Endothelial cell of umbilical vein (primary cell): ENCODE data around the gene CABP2. TPM values are rescaled to one million over a fixed set of nuclear protein-coding genes. Genes with fewer than 3 reads are reported as not detected.

Experiments
- BruUV-seq: library from RNA; stranded (reverse); fragments of 400-500 nt; replicated peaks from 2 replicates; lab custom pipeline; 2021; lab: Mats Ljungman, UMichigan
- CTCF ChIA-PET: fragments of 300-600, 350-600 bp; sonication (Branson Sonifier 250); formaldehyde crosslinking; loops from one replicate; lab custom pipeline; 2021; ENCODE audit warnings: antibody characterized with exemption, inconsistent platforms; lab: Charles Lee
- POLR2A ChIA-PET: fragments of 300-600, 350-600 bp; sonication (Branson Sonifier 250); formaldehyde crosslinking; loops from one replicate; lab custom pipeline; 2021; ENCODE audit warnings: antibody characterized with exemption, inconsistent platforms; lab: Charles Lee
- DNase-seq: peaks from one replicate; pipeline ENCODE4 v3.0.0-alpha.2; 2011; ENCODE audit warnings: low read depth, low spot score
- FAIRE-seq: peaks from 2 replicates; lab custom pipeline; 2011; peaks lifted over from hg19 to GRCh38; lab: Jason Lieb, UNC
- H2AFZ ChIP-seq: 2 replicates; pipeline ENCODE4 v1.6.0; 2012; ENCODE audit warnings: low read depth, low read length, control low read depth, inconsistent platforms
- H3K27ac ChIP-seq: 2 replicates; pipeline ENCODE4 v1.5.1; 2011; ENCODE audit warnings: low read depth, mild to moderate bottlenecking, control low read depth, low read length, moderate library complexity; ENCODE audit not compliant: insufficient read depth
- H3K27me3 ChIP-seq, 2 experiments: 2 replicates each; pipeline versions ENCODE4 v1.6.0 to v1.6.1; 2011; ENCODE audit warnings: low read length in 2 of 2, mixed read lengths in 1 of 2; ENCODE audit not compliant: control insufficient read depth in 2 of 2, insufficient read depth in 2 of 2
- H3K36me3 ChIP-seq, 2 experiments: 2 replicates in 1 of 2; 3 replicates in 1 of 2; pipeline ENCODE4 v1.5.1; 2011; ENCODE audit warnings: low read length in 2 of 2, mild to moderate bottlenecking in 1 of 2, moderate library complexity in 1 of 2; ENCODE audit not compliant: control insufficient read depth in 2 of 2, insufficient read depth in 2 of 2; ENCODE audit errors: extremely low read depth in 1 of 2
- H3K4me1 ChIP-seq: 3 replicates; pipeline ENCODE4 v1.5.1; 2011; ENCODE audit warnings: mild to moderate bottlenecking, low read length; ENCODE audit not compliant: control insufficient read depth, insufficient read depth; ENCODE audit errors: extremely low read depth
- H3K4me2 ChIP-seq: 2 replicates; pipeline ENCODE4 v1.6.1; 2011; ENCODE audit warnings: low read length, control low read depth, mixed read lengths; ENCODE audit not compliant: insufficient read depth
- H3K4me3 ChIP-seq, 3 experiments: fragments of 200-600 bp in 1 of 3; sonication (generic), shearing (Covaris generic) in 1 of 3; replicated peaks in 1 of 3; 2 replicates each; pipeline ENCODE4 v1.5.1; 2011 to 2016; ENCODE audit warnings: control low read depth in 3 of 3, low read length in 3 of 3, mild to moderate bottlenecking in 2 of 3, inconsistent platforms in 1 of 3, low read depth in 1 of 3, moderate library complexity in 1 of 3; ENCODE audit not compliant: insufficient read depth in 1 of 3
- H3K79me2 ChIP-seq: 2 replicates; pipeline ENCODE4 v1.6.0; 2012; ENCODE audit warnings: low read length, inconsistent platforms; ENCODE audit not compliant: control insufficient read depth, insufficient read depth
- H3K9ac ChIP-seq: replicated peaks from 2 replicates; pipeline ENCODE3; 2011; ENCODE audit warnings: low read length, control low read depth; ENCODE audit not compliant: insufficient read depth; ENCODE audit errors: extremely low read depth
- H3K9me1 ChIP-seq: replicated peaks from 3 replicates; pipeline ENCODE4 v1.6.0; 2011; ENCODE audit warnings: mild to moderate bottlenecking, low read length; ENCODE audit not compliant: control insufficient read depth, insufficient read depth; ENCODE audit errors: extremely low read depth
- H3K9me3 ChIP-seq: replicated peaks from 2 replicates; pipeline ENCODE4 v1.5.1; 2012; ENCODE audit warnings: low read length, inconsistent platforms; ENCODE audit not compliant: control insufficient read depth, insufficient read depth
- H4K20me1 ChIP-seq: replicated peaks from 2 replicates; pipeline ENCODE3; 2011; ENCODE audit warnings: mild to moderate bottlenecking, low read length; ENCODE audit not compliant: control insufficient read depth, insufficient read depth; ENCODE audit errors: extremely low read depth
- FOS ChIP-seq: IDR thresholded peaks from 2 replicates; pipeline ENCODE4 v1.6.1; 2011; ENCODE audit warnings: mild to moderate bottlenecking, low read length, moderate library complexity, borderline replicate concordance; ENCODE audit not compliant: insufficient read depth
- GATA2 ChIP-seq: IDR thresholded peaks from 2 replicates; pipeline ENCODE4 v1.7.0; 2011; ENCODE audit warnings: low read depth, mild to moderate bottlenecking, moderate library complexity, mixed read lengths, low read length; ENCODE audit not compliant: insufficient read length, insufficient read depth
- JUN ChIP-seq: IDR thresholded peaks from 2 replicates; pipeline ENCODE4 v1.6.1; 2011; ENCODE audit warnings: borderline replicate concordance, low read depth; ENCODE audit not compliant: insufficient read length, insufficient read depth
- MYC ChIP-seq: IDR thresholded peaks from one replicate; pipeline ENCODE4 v1.6.1; 2011; ENCODE audit warnings: mild to moderate bottlenecking, low read depth, low read length
- POLR2A ChIP-seq: IDR thresholded peaks from 2 replicates; pipeline ENCODE4 v1.6.1; 2012; ENCODE audit warnings: low read depth, mild to moderate bottlenecking, control low read depth, low read length
- dilution Hi-C: fragments of 300-500 bp; cut with MboI; formaldehyde crosslinking; loops from one replicate; pipeline ENCODE4 v1.15.0; 2019; ENCODE audit warnings: low sequenced_read_pairs; ENCODE audit not compliant: extremely low pct_ligation_motif_present
- intact Hi-C: fragments of 100-400 bp; cut with micrococcal nuclease; formaldehyde crosslinking; loops from one replicate; pipeline ENCODE4 v1.10.0; 2022
- polyA plus RNA-seq, 4 experiments: library from polyadenylated mRNA; depleted of rRNA in 3 of 4; stranded (reverse) in 3 of 4; unstranded in 1 of 4; fragments of >200 nt; gene quantifications; 2 replicates each; pipeline versions ENCODE4 v1.2.1 to v1.2.3, GENCODE V29; 2011 to 2012; ENCODE audit warnings: missing spikeins in 1 of 4
- total RNA-seq: library from RNA; stranded (reverse); gene quantifications from 2 replicates; pipeline ENCODE4 v1.2.3, GENCODE V29; 2021
- TF ChIP-seq, protein P1 (sequence below), 2 donors: IDR thresholded peaks; 1 replicate in 1 of 2; 2 replicates in 1 of 2; pipeline ENCODE4 v1.5.1; 2011; ENCODE audit warnings: low read length in 2 of 2, mild to moderate bottlenecking in 2 of 2, moderate library complexity in 2 of 2, control low read depth in 1 of 2, inconsistent platforms in 1 of 2, low read depth in 1 of 2; ENCODE audit not compliant: insufficient read depth in 1 of 2; ENCODE audit errors: extremely low read depth in 1 of 2

CABP2 gene
- total and polyA plus RNA-seq, 2 donors (not counting 3 experiments of a cell fraction or from before 2014, with no cell fraction given) = not detected

DNA sequence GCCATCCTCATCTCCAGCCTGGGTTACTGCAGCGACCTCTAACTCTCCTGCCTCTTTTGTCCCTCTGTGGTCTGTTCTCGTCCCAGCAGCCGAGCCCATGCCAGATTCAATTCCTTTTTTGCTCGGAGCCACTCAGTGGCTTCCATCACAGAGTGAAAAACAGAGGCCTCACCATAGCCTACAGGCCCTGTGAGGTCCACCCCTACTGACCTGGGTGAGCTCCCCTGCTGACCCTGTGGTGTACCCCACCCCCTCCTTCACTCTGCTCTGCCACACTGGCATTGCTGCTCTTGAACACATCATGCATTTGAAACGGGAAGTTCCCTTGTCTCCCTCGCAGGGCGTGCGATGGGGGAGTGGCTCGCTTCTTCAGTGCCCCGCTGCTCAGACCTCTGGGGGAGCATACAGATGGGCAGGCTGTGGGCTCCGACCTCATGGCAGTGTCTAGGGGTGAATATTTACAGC is 38.4 kb downstream of the CABP2 start:
- no peaks in the 10 kb centered on the region for H3K27me3 ChIP-seq
- peaks cover 0 to 3% of the 10 kb centered on the region in 2 experiments for H3K36me3 ChIP-seq
- no peak overlapping the region for H2AFZ ChIP-seq
- no peaks in the 10 kb centered on the region for H3K9me3 ChIP-seq
- intact Hi-C loops (no loop called here), dilution Hi-C loops (no loop called here)
- H3K9me1 ChIP-seq = no peaks in the 10 kb centered on the region
- POLR2A ChIA-PET = no interaction called here
- H3K4me2 ChIP-seq = no peak overlapping the region
- no peak overlapping the region for H3K27ac ChIP-seq
- no TSS peak for BruUV-seq
- TF ChIP-seq JUN = no peak
- TF ChIP-seq GATA2 = no peak
- TF ChIP-seq POLR2A = no peak
- TF ChIP-seq, protein P1, sequence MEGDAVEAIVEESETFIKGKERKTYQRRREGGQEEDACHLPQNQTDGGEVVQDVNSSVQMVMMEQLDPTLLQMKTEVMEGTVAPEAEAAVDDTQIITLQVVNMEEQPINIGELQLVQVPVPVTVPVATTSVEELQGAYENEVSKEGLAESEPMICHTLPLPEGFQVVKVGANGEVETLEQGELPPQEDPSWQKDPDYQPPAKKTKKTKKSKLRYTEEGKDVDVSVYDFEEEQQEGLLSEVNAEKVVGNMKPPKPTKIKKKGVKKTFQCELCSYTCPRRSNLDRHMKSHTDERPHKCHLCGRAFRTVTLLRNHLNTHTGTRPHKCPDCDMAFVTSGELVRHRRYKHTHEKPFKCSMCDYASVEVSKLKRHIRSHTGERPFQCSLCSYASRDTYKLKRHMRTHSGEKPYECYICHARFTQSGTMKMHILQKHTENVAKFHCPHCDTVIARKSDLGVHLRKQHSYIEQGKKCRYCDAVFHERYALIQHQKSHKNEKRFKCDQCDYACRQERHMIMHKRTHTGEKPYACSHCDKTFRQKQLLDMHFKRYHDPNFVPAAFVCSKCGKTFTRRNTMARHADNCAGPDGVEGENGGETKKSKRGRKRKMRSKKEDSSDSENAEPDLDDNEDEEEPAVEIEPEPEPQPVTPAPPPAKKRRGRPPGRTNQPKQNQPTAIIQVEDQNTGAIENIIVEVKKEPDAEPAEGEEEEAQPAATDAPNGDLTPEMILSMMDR (IDR thresholded peaks at IDR 0.05; ENCODE audit: extremely low read depth in 1 of 2, insufficient read depth in 1 of 2, low read depth in 1 of 2, low read length in 2 of 2) = no peak
- TF ChIP-seq MYC = no peak
- TF ChIP-seq FOS = no peak
- H3K9ac ChIP-seq = no peak overlapping the region
- H3K4me3 ChIP-seq = no peak overlapping the region
- H3K4me1 ChIP-seq = no peaks in the 10 kb centered on the region
- no peak for FAIRE-seq
- H4K20me1 ChIP-seq = no peaks in the 10 kb centered on the region
- H3K79me2 ChIP-seq = no peaks in the 10 kb centered on the region
- CTCF ChIA-PET = no interaction called here
- DNase-seq = no peak
